Esophagus muscularis mucosa (tissue), 3 donors: Measurements from ENCODE around the gene PXDN.

Source experiments
- POLR2A ChIP-seq: fragments of 450-650 bp; IDR thresholded peaks from one replicate; pipeline ENCODE4 v1.6.1; 2017; ENCODE audit warnings: antibody characterized with exemption, moderate library complexity, mild to moderate bottlenecking, low read depth
- TF ChIP-seq, protein P1 (sequence below), 3 experiments: fragments of 200-600 bp in 2 of 3; fragments of 450-650 bp in 1 of 3; sonication (generic) in 2 of 3; IDR thresholded peaks; one replicate each; pipeline ENCODE4 v1.5.1; 2017 to 2019; ENCODE audit warnings: antibody characterized with exemption in 3 of 3, mild to moderate bottlenecking in 2 of 3, moderate library complexity in 1 of 3

DNA sequence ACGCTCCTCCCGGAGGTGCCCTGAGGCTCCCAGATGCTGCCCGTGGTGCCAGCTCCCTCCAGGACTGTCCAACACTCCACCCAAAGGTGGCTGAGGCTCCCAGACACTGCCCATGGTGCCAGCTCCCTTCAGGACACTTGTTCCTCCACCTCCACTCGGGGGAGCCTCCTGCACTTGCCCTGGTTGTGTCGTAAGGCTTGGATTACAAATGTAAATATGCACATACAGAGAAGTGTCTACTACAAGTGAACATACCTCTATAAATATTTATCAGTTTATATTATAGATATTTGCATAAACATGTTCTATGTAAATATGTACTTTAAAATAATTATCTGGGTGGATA is 143.3 kb downstream of the PXDN start:
- TF ChIP-seq, protein P1, sequence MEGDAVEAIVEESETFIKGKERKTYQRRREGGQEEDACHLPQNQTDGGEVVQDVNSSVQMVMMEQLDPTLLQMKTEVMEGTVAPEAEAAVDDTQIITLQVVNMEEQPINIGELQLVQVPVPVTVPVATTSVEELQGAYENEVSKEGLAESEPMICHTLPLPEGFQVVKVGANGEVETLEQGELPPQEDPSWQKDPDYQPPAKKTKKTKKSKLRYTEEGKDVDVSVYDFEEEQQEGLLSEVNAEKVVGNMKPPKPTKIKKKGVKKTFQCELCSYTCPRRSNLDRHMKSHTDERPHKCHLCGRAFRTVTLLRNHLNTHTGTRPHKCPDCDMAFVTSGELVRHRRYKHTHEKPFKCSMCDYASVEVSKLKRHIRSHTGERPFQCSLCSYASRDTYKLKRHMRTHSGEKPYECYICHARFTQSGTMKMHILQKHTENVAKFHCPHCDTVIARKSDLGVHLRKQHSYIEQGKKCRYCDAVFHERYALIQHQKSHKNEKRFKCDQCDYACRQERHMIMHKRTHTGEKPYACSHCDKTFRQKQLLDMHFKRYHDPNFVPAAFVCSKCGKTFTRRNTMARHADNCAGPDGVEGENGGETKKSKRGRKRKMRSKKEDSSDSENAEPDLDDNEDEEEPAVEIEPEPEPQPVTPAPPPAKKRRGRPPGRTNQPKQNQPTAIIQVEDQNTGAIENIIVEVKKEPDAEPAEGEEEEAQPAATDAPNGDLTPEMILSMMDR (IDR thresholded peaks at IDR 0.05) = no peak
- TF ChIP-seq POLR2A = no peak
